Measurements from ENCODE around the gene EYA2.

GRCh38 chr20:46987001-46987400 lies 92.4 kb downstream of the EYA2 start:
- TF ChIP-seq PATZ1 (CRISPR knock-in tag; IDR thresholded peaks at IDR 0.05; ENCODE audit: borderline replicate concordance) (no peak), POU6F1 (CRISPR knock-in tag; IDR thresholded peaks at IDR 0.05; ENCODE audit: borderline replicate concordance, low read depth) (no peak), CREB5 (CRISPR knock-in tag; IDR thresholded peaks at IDR 0.05; ENCODE audit: low read depth) (no peak), TCF4 (CRISPR knock-in tag; IDR thresholded peaks at IDR 0.05; ENCODE audit: borderline replicate concordance) (no peak), GLIS3 (CRISPR knock-in tag; IDR thresholded peaks at IDR 0.05) (no peak), ZFP30 (CRISPR knock-in tag; IDR thresholded peaks at IDR 0.05) (no peak), OSR1 (CRISPR knock-in tag; IDR thresholded peaks at IDR 0.05) (no peak), CSDC2 (CRISPR knock-in tag; IDR thresholded peaks at IDR 0.05) (no peak), RARB (CRISPR knock-in tag; IDR thresholded peaks at IDR 0.05) (no peak)

Data from SK-N-SH treated with all-trans-retinoic acid at 6 μM for 48 hours (cell line).